DOHH2 (cell line): ENCODE results near the gene HBG2.

Experiments used
- CTCF ChIP-seq: fragments of 200-600 bp; sonication (generic); IDR thresholded peaks from one replicate; pipeline ENCODE4 v1.5.1; 2014; ENCODE audit warnings: antibody characterized with exemption, mild to moderate bottlenecking, low read depth, low read length; ENCODE audit not compliant: poor library complexity, severe bottlenecking
- EZH2phosphoT487 ChIP-seq: fragments of 200-600 bp; sonication (generic); IDR thresholded peaks from 2 replicates; pipeline ENCODE4 v1.6.1; 2017; ENCODE audit warnings: borderline replicate concordance, mild to moderate bottlenecking, antibody characterized with exemption, low read length, moderate library complexity, mixed read lengths

GRCh38 chr11:5238486-5238885, 16.1 kb downstream of the HBG2 start:
- TF ChIP-seq CTCF (no peak), EZH2phosphoT487 (no peak)
